Activated CD4-positive, alpha-beta T cell treated with anti-CD3 and anti-CD28 coated beads for 4 hours (primary cell): ENCODE measurements around the gene IRF1.
A peak's percentile ranks its signal among the peaks of the same experiment; 100 is the strongest.

Experiments used
- DNase-seq, 2 donors: peaks; one replicate each; pipeline ENCODE4 v3.0.0-alpha.2; 2020

IRF1 gene

DNA sequence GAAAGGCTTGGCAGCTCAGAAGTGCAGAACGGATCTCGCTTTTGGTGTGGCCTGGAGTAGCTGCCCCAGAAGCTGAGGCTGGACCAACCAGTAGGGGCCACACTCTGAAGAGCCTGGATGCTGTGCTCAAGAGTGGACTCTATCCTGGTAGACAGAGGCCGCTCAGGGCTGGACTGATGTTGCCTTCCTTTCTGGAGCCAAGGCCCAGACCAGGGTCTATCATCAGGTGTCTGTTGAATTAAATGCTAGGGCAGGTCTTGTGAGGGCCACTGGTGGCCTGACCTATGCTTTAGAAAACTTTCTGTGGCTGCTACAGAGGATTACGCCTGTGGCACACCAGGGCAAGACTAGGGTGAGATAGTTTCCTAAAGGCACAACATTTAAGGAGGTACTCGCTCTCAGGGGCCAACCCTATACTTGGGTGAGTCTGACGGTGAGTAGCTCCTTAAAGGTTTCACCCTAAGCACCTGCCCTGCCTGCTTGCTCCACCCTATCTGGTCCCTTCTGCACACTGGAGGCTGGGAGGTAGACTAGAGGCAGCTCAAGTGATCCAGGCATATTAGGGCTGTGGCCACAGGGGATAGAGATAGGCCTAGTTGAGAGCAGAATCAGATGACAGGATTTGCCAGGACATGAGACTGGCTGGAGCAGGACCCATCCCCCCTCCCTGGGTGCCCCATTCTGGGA is 9.8 kb upstream of the IRF1 start:
- no peak for DNase-seq

DNA sequence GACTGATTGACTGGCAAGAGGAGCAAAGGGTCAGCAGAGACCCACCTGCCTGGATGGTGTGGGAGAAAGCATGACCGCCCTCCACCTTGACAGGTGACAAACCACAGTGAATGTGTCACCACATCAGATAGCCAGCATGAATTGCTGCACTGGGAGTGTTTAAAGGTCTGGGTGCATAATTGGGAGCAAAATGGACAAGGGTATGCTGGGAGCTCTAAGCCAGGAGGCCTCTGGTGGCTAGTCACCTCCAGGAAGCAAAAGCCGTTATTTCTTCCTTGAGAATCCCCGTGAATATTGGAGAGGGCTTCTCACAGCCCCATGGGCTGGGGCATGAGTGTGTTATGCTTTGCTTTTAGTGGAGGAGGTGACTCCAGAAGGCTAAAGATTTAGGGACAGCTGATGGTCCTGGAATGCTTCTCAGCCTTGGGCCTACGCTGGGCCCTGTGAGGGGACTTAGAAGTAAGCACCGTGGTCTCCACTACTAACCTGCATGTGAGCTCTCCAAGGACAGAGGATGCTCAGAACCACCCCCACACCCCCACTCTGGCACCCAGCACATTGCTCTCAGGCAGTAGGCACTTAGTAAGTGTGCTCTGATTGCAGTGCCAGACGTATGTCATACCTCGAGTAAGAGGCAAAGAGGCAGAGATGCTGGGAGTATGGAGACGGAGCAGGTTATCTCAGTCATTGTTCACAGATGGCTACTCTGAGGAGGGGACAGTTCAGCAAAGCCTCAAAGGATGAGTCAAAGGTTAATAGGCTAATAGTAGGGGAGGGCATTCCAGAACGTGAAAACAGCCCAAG is 9.1 kb upstream of the IRF1 start:
- DNase-seq, result no peak

DNA sequence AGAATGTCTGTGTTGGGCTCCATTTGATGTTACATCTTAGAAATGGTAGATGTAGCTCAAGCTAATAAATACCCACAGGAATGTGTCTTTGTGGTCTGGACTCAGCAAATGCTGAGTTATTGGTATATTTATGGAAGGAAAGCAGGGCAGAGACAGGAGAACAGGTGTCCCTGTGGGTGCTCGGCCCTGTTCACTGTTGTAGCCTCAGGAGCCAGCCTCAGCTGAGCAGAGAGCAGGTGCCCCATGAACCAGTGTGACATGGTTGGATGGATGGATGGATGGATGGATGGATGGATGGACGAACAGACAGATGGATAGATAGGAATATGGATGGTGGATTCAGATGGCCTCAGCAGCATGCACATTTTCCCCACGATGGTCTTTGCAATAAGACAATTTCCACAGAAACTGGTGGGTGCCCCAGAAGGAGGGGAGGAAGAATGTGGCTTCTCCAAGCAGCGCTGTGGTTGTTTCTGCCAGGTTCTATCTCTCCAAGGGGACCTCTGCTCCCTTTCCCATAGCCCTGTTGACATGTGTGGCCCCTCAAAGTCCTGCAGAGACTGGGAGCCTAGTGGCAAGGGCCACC is 8.2 kb upstream of the IRF1 start:
- peak in 1 of 2 donors; percentile 2 for DNase-seq

DNA sequence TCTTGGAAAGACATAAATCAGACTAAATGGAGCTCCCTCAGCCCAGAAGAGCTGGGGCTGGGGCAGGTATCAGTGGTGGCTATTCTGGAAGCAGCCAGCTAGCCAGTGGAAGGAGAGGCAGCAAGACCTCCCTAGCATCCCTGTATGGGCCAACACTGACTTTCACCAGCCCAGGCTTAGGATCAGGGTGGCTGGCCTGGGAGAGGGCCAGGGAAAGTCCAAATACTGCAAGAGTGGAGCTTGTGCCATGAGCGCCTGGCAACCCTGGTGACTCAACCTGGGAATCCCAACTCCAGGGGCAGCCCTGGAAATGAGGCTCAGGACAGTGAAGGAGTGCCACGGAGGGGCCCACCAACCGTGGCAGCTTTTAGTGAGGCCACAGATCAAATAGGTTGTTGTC is 7.6 kb upstream of the IRF1 start:
- DNase-seq, result peak in 1 of 2 donors; percentile 1

DNA sequence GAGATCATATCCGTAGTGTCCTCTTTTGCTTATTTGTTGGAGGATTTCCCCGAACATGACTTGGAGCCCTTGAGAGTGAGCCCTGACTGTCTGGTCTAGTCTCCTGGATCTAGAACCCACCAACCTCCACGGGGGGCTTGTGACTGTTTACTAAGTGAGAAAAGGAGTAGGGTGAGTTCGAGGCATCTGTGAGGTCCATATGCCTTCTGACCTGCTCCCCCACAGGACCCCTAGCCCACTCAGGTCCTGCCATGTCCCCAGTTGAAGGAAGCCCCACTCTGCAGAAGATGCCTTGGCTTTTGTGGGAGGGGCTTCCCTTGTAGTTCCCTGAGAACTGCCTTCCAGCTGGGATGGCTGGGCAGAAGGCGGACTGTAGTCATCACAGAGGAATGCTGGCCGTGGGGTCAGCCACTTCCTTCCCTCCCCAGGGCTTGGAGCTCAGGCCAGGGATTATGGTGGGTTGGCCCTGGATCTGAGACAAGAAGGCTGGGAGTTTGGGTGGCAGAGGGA is 7.0 kb upstream of the IRF1 start:
- DNase-seq, result peak; percentile 16 to 18

DNA sequence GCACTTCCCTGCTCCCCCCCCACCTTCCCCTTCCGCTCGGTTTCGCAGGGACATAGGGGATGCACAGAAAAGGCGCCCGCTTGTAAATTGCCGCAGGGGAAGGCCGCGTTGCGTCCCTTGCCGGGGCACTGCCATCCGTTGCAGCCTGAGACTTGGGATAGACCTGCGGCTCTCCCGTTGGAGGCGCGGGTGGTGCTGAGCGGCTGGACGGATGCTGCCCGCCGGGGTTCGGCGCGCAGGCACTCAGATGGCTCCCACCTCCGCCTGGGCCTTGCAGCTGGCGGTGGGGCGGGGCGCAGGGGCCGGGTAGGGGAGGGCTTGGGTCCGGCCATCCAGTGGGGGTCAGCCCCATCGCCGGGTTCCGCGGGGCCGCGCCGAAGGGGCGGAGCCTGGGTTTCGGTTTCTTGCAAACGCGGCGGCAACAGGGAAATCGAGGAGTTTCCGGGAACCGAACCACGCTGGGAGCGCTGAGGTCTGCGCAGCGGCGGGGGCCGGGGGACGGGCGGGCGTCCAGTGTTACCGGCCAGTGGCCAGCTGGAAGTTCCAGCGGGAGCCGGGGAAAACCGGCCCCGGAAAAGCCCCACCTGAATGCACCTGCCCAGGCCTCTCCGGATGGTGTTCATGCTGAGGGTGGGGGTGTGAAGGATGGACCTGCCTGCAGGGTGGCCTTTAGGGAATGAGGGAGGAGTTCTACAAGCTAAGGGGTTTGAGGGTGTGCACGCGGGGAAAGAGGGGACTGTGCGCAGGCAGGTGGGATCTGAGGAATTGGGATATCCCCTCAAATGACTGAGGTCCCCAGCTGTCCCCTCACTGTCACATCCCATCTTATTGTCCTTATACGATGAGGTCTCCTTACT is 6.3 kb upstream of the IRF1 start:
- peak; percentile 71 to 78 for DNase-seq

DNA sequence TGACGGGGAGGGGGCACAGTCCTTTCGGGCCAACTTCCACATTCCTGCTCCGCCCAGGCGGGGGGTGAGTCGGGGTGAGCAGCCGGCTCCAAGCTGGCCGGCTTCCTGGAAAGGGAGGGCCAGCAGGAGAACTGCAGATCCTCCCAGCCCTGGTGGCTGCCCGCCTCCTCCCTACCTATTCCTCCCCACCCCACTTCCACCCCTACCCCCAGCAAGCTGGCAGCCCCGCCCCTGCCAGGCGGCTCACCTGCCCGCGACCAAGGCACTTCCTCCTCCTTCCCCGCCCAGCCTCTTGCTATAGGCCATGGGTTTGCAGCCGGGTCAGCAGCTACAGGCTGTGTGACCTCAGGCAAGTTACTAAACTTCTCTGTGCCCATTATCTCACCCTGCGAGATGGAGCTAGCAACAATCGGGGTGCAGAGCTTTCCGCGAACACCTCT is 5.6 kb upstream of the IRF1 start:
- DNase-seq, result peak; percentile 86 to 94

DNA sequence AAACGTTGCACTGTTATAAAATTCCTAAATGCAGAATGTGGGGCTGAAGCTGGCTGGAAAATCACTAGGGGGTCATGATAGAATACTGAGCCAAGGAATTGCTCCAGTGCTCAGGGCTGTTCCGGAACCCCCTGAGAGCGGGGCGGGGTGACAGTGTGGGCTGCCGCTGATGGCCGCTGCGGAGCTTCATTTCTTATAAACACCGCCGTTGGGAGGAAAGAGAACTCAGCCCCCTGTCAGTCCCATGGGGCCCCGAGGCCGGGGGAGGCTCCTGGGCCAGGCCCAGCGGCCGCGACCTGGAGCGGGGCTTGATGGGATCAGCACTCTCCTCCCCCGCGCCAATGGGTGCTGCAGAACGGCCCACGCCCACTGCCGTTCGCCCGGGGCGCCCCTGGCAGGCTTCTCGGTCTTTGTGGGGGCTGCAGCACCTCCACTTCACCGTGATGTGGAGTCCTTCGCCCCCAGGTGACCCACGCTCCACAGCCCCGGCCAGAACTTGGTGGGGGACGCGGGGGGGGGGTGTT is 5.2 kb upstream of the IRF1 start:
- DNase-seq, result peak; percentile 74 to 91

DNA sequence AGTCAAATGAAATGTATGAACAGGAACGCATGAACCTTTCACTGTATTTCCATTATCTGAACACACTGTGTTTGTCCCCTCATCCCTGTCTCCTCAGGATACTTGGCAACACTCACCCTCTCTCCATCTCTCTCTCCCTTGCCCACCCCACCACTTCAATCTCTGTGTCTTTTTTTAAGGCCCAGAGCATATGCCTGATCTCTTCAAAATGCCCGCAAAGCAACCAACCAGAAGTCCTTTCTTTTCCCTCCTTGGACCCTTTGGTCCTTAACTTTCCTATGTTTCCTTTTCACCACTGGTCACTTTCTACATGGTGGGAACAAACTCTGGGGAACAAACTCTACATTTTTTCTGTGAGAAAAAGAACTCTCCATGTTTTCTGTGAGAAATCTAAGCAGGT is 3.2 kb upstream of the IRF1 start:
- DNase-seq, result peak in 1 of 2 donors; percentile 0

DNA sequence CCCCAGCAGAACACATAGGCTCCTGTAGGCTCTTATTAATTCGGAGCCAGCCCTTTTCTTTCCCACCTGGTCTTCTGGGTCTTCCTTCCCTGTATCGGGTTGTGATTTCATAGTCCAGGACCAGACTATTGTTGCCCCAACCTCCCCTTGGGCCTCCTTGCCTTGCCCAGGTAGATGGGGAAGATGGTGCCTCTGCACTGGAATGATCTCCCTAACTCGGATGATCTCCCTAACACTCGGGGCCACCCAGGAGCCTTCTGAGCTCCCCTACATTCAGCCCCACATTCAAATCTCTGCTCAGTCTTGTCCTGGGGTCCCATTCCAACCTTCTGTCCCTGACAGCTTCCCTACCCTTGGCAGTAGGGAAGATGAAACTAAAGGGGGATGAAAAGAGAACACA is 2.7 kb upstream of the IRF1 start:
- peak in 1 of 2 donors; percentile 1 for DNase-seq

DNA sequence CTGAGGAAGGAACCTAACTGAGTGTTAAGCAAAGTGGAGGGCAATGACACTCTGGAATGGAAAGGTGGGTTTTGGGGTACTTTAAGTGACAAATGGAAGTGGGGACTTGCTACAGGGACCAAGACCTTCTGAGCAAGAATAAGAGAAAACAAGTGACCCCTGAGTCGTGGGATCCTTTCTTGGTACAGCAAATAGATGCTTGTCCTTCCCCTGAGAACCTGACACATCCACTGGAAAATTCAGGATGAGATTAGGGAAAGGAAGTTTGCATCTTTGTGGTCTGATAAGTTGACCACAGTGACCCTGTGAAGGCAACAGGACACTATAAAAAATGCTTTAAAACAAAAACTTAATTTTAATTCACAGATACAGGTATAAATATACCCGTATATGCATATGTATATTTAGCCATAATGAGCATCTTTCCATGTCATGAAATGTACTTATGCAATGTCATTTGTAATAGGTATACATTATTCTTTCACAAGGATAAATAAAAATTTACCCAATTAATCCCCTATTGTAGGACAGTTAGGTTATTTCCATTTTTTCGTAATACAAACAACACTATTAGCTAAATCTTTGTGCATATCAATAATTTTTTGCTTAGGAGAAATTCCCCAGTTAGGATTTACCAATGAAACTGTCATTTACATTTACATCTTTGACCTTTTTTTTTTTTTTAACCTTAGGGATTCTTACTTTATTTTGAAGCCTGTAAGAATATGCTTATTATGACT is 2.0 kb upstream of the IRF1 start:
- DNase-seq, result peak in 1 of 2 donors; percentile 0

DNA sequence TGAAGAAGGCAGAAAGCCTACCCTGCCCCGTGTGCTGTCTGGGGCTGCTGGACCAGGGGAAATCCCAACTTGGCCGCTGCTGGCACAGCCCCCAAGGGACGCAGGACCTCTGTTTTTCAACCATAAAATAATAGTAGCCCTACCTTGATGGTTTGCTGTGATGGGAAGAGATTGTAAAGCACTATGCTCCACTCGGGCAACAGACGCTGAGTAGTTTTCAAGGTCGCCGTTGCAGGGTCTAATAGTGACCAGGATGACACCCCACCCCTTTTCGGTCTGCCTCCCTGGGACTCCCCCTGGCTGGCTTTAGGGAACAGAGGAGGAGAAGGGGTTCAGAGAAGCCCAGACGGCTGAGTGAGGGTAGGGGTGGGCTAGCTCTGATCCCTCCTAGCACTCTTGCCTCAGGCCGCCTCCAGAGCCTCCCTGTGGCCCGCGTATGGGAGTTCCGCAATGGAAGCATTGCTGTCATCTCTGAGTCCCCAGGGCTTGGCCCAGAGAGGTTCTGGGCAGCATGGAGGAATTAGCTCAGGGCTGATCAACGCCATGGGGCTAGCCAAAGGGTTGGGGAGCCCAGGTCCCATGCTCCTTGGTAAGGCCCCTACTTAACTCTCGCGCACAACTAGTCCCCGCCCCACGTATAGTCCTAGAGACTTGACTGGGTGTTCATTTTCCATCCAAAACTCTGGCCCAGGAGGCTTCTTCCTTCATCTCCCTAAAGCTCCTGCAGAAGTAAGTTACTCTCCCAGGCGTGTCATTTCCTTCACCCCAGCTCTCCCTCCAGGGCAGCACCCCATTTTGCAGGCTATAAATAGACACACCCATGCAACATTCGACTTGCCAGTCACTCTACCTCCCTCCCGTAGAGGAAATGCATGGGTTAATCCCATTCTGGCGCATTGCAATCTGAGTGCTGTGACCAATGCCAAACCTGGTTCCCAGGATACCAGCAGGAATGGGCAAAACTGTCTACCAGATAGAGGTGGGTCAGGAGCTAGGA is 1.1 kb upstream of the IRF1 start:
- peak in 1 of 2 donors; percentile 37 for DNase-seq

DNA sequence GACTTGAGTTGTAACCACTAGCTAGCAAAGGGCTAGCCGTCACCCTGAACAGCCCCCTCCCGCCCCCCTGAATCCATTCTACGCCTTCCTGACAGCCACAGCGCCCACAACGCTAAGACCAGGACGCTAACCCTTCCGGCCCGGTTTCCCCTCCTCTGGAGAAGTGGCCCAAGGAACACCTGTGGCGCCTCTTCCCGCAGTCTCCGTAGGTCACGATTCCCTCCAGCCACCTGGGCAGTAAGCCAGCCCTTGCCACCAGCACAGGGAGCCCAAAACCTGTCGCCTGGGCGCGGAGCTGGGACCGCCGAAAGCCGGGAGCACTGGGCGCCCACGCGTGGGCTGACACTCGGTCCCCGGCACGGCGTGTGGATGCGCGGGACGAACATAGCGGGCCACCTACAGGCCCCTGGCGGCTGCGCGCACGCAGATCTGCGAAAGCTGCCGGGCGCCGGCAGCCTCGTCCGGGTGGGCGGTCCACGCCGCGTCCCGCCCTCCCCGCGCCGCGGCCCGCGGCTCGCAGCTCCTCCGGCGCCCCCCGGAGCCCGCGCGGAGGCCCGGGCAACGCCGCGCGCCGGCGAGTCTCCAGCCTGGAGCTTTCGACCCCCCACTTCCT is 596 bp downstream of the IRF1 start:
- DNase-seq, result peak; percentile 56 to 62

DNA sequence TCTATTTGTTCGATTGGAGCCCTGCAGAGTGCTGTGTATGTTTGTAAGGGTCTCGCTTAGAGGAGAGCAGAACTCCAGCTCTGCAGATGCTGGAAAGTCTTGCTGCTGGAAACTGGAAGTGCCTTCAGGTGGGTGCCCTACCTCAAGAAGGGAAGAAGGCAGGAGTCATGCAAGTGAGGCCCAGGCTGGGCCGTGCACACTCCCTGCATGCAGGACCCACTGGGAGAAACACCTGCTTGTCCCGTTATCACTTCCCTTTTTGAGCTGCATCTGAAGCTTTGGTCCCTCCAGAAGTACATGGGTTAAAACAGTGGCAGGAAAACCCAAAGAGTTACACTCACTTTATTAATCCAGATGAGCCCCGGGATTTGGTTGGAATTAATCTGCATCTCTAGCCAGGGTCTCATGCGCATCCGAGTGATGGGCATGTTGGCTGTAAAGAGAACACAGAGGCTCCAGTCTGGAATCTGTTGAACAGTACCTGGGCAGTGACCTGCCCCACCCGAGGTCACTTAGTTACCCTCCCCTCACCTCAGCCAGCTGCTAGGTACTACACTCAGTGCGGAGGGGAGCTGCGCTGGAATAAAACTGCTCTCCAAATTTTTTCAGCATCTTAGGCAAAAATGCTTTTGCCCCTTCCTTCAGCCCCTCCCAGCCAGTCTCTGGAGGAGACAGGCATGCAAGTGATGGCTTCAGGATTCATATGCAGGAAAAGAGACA is 1.4 kb downstream of the IRF1 start:
- DNase-seq, result peak in 1 of 2 donors; percentile 26

DNA sequence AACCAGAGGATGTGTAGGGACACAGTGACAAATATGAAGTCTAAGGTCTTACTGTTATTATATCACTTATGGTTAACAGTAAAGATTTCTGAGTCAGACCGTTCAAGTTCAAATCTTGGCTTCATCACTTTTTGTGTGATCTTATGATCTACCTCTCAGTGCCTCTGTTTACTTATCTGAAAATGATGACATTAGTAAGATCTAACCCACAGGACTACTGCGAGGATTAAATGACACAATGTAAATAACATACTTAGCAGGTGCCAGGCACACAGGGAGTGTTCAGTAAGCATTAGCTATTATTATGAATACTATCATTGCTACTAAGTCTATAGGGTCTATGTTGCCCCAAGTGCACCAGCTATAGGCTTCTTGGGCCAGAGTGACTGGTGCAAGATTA is 2.0 kb downstream of the IRF1 start:
- DNase-seq, result no peak

DNA sequence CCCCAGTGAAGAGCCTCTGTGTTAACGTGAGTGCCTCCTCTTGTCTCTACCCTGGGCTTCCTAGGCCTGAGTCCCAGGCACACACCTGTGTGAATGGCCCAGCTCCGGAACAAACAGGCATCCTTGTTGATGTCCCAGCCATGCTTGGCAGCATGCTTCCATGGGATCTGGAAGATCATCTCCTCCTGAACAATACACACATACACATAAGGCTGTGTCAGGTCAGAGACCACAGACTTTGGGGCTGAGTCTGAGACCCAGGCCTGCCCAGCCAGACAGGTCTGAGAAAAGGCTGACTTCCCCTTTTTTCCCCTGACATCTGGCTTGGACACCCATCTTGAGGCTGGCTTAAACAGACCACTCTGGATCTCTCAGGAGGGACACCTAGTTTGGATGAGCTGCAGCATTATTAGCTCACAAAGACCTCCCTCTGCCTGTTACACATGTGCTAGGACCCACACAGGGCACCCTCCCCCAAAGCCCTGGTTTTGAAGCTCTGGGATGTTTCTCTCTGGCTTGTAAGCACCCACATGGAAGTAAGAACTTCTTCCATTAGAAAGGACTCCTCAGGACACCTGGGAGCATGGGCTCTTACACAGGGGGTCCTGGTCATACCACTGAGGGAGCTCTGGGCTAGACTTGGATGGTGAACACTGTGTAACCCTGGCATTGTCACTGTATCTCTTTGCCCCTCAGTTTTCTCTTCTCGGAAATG is 2.6 kb downstream of the IRF1 start:
- peak in 1 of 2 donors; percentile 11 for DNase-seq

DNA sequence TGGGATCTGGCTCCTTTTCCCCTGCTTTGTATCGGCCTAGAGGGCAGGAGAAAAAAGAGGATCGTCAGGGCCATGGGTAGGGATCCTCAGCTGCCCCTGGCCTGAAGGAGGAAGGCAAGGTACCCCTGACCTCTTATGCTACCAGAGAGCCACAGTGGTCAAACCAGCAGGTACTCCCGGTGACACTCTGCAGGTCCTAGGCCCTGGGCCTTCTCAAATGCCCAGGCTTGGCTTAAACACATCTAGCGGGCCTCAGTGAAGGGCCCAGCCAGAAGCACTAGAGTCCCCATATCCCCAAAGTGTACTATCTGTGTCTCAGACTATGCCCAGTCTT is 3.5 kb downstream of the IRF1 start:
- no peak for DNase-seq

DNA sequence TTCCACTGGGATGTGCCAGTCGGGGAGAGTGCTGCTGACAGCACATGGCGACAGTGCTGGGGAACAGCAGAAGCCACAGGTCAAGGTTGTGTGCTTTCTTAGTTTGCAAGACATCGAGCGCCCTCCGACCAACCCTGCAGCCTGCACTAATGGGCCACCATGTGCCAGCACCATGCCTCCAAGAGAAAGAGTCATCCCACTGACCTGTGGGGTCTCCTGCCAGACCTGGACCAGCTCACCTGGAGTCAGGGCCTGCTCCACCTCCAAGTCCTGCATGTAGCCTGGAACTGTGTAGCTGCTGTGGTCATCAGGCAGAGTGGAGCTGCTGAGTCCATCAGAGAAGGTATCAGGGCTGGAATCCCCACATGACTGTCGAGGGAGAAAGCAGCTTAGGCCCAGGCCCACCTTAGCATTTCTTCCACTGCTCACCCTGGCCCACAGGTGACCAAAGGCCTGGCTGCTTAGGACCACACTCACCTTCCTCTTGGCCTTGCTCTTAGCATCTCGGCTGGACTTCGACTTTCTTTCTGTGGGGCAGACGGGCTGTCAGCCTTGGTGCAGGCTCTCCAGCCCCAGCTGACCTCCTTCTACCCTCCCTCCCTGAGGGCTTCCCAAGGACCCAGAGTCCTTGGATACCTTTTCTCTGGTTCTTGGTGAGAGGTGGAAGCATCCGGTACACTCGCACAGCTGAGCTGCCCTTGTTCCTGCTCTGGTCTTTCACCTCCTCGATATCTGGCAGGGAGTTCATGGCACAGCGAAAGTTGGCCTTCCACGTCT is 4.1 kb downstream of the IRF1 start:
- DNase-seq, result peak in 1 of 2 donors; percentile 4
